Astrocyte (in vitro differentiated cells and primary cell): ENCODE results near the gene FGF2.

Source experiments
- CTCF ChIP-seq: IDR thresholded peaks from 2 replicates; pipeline ENCODE4 v1.5.1; 2011; ENCODE audit warnings: low read depth, mild to moderate bottlenecking, inconsistent platforms, low read length, moderate library complexity; ENCODE audit not compliant: insufficient read depth
- EZH2 ChIP-seq: IDR thresholded peaks from 2 replicates; pipeline ENCODE4 v1.6.1; 2012; ENCODE audit warnings: mild to moderate bottlenecking, low read length, inconsistent platforms; ENCODE audit not compliant: insufficient read depth

GRCh38 chr4:122803788-122804208 lies 22.8 kb upstream of the FGF2 start:
- no peak for TF ChIP-seq CTCF
- TF ChIP-seq EZH2, result no peak
